Measurements from ENCODE around the gene CCNK.

The CCNK gene

DNA sequence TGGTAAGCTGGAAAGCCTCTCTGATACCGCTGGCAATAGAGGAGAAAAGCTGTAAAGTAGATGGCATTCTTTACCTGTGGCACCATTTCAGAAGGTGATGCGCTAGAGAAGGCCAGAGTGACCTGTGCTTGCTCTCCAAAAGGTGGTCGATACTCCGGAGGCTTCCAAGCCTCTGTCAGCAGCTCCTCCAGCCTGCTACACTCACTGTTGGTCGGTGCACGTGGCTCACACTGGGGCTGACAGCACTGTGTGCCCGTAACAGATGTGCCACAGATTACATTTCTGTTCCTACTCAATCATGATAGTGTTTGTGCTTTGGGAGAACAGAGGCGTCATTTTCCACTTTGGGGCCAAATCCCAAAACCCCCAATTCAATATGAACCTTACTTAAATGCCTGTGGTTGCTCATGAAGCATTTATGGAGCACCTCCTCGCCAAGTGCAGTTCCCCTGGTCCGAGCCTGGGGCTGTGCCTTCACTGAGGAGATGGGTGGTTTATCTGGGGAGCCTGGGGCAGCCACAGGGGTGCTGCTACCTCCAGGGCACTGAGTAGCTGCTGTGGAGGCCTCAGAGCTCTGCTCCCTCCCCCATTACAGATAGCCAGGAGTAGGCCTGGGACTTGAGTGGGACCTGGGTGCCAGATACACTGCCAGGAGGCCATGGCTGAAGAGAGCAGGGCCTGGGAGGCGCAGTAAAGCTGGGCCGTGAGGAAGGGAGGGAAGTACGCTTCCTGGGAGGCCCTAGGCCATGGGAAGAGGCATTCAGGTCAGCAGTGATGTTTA, 26.8 kb downstream of the CCNK start:
- Mint-ChIP-seq H3K4me3 (no peak overlapping the region), H3K9me3 (no peaks in the 10 kb centered on the region), H3K27ac (no peak overlapping the region), H3K27me3 (ENCODE audit: low read depth) (no peaks in the 10 kb centered on the region), H3K4me1 (ENCODE audit: low read depth) (no peaks in the 10 kb centered on the region), H3K36me3 (ENCODE audit: low read depth) (peaks cover 52% of the 10 kb centered on the region)
- DNase-seq (ENCODE audit: low spot score): no peak

DNA sequence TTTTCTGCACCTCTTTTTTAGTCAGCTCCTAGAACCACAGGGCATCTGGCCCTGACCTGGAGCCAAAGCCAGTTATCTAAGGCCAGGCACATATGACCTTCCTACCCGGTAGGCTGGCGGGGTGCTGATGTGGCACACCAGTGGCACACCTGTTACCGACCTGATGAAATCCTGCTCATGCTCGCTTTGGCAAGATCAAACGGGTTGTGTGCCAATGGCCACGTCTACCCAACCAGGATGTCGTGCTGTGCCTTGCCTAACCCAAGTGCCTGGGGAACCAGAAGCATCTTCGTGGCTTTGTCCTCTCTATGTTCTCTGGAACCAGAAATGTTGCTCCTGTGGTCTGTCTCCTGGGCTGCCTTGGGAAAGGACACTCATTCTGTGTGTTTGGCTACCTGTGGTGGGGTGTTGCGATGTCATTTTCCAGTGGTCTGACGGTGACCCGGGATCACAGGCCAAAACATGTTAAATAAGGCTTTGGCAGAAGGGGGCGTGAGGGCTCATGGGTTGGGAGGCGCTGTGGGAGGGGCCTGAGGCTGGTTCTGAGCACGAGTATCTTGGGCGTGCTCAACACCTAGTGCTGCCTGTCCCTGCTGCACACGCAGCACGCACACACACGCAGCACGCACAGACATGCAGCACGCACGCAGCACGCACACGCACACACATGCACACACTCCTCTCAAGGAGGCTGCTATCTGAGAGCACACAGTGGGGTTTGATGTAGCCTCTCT, 27.9 kb downstream of the CCNK start:
- Mint-ChIP-seq H3K27me3 (ENCODE audit: low read depth) (no peaks in the 10 kb centered on the region), H3K27ac (no peak overlapping the region), H3K4me1 (ENCODE audit: low read depth) (no peaks in the 10 kb centered on the region), H3K4me3 (no peak overlapping the region), H3K36me3 (ENCODE audit: low read depth) (peaks cover 44% of the 10 kb centered on the region), H3K9me3 (no peaks in the 10 kb centered on the region)
- DNase-seq (ENCODE audit: low spot score): no peak

DNA sequence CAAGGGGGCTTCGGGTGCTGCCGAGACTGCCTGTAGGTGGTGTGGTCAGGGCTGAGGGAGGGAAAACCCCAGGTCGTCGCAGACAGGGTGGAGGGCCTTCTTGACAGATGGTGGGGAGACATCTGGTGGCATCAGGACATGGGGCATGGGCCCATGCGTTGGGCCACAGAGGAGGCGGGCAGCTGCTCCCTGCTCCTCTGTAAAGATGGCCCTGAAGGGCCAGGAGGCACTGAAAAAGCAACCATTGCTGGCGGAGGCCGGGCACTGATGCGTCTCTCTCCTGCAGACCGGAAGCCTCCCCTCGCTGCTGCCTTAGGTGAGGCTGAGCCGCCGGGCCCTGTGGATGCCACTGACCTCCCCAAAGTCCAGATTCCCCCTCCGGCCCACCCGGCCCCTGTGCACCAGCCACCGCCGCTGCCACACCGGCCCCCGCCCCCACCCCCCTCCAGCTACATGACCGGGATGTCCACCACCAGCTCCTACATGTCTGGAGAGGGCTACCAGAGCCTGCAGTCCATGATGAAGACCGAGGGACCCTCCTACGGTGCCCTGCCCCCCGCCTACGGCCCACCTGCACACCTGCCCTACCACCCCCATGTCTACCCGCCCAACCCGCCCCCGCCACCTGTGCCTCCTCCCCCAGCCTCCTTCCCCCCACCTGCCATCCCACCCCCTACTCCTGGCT, 28.8 kb downstream of the CCNK start:
- peaks cover 37% of the 10 kb centered on the region for H3K36me3 Mint-ChIP-seq (ENCODE audit: low read depth)
- H3K27ac Mint-ChIP-seq: no peak overlapping the region
- no peaks in the 10 kb centered on the region for H3K9me3 Mint-ChIP-seq
- no peaks in the 10 kb centered on the region for H3K4me1 Mint-ChIP-seq (ENCODE audit: low read depth)
- no peak overlapping the region for H3K4me3 Mint-ChIP-seq
- H3K27me3 Mint-ChIP-seq (ENCODE audit: low read depth): no peaks in the 10 kb centered on the region
- no peak for DNase-seq (ENCODE audit: low spot score)

DNA sequence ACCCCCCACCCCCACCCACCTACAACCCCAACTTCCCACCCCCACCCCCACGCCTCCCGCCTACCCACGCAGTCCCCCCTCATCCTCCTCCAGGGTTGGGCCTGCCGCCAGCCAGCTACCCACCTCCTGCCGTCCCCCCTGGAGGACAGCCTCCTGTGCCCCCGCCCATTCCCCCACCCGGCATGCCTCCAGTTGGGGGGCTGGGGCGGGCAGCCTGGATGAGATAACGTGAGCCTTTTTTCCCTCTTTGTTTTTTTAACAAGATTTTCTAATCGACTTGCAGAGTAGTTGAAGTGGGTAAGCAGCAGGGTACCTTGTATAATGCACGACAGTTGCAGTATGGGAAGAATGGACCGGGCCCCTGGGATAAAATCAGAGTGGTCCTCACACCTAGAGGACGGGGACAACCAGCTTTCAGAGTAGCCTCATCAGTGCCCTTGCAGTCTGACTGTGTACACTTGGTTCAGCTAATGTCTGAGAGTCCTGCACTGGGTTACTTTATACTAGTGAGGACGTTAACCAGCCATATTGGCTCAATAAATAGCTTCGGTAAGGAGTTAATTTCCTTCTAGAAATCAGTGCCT, 29.4 kb downstream of the CCNK start:
- H3K4me3 Mint-ChIP-seq: no peak overlapping the region
- no peaks in the 10 kb centered on the region for H3K9me3 Mint-ChIP-seq
- H3K27ac Mint-ChIP-seq: no peak overlapping the region
- H3K36me3 Mint-ChIP-seq (ENCODE audit: low read depth): peaks cover 34% of the 10 kb centered on the region
- DNase-seq (ENCODE audit: low spot score): no peak
- H3K27me3 Mint-ChIP-seq (ENCODE audit: low read depth): no peaks in the 10 kb centered on the region
- no peaks in the 10 kb centered on the region for H3K4me1 Mint-ChIP-seq (ENCODE audit: low read depth)

DNA sequence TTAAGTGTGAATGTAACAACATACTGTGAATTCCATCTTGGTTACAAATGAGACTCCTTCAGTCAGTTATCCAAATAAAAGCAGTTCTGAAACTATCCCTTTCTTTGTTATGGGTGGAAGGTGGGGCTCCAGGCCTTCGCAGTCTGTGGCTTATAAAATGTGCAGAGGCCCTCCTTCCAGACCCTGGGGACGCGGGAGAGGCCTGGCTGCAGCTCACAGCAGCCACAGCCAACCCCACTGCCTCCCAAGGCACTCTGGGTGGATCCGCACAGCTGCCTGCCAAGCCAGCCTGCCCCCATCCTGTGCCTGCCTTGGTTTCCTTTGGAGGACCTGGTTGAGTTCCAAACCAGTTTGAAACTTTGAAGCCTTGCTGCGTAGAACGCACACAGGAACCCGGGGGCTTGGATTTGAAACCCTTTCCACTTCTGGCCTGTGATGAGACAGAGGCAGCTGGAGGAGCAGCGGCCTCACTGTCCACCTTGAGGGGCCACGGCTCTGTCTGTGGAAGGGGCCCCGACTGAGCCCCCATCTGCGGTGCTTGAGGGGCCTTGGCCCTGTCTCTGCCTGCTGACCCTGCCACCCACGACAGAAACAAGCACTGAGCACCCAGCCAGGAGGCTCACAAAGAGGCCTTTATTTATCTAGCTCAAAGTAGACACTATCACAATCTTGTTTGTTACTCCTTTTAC, 30.4 kb downstream of the CCNK start:
- Mint-ChIP-seq H3K36me3 (ENCODE audit: low read depth) (peaks cover 25% of the 10 kb centered on the region), H3K4me3 (no peak overlapping the region), H3K9me3 (no peaks in the 10 kb centered on the region), H3K27me3 (ENCODE audit: low read depth) (no peaks in the 10 kb centered on the region), H3K27ac (no peak overlapping the region), H3K4me1 (ENCODE audit: low read depth) (no peaks in the 10 kb centered on the region)
- no peak for DNase-seq (ENCODE audit: low spot score)

DNA sequence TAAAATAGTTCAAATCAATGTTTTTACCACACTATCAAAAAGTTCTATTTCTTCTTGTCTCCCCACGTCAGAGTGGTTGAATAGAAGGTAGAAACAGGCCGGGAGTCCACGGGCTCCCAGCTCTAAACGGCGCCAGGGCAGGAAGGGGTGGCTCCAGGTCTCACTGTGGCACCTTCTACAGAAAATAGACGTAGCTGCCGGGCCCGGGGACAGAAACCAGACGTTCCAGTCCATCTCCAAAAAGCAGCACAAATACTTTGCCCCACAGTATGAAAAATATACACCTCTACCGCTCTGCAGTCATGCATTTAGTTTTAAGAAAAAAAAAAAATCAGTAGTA, 30.9 kb downstream of the CCNK start:
- Mint-ChIP-seq H3K36me3 (ENCODE audit: low read depth) (peaks cover 20% of the 10 kb centered on the region), H3K27ac (no peak overlapping the region), H3K27me3 (ENCODE audit: low read depth) (no peaks in the 10 kb centered on the region), H3K4me3 (no peak overlapping the region), H3K9me3 (no peaks in the 10 kb centered on the region), H3K4me1 (ENCODE audit: low read depth) (no peaks in the 10 kb centered on the region)
- no peak for DNase-seq (ENCODE audit: low spot score)

DNA sequence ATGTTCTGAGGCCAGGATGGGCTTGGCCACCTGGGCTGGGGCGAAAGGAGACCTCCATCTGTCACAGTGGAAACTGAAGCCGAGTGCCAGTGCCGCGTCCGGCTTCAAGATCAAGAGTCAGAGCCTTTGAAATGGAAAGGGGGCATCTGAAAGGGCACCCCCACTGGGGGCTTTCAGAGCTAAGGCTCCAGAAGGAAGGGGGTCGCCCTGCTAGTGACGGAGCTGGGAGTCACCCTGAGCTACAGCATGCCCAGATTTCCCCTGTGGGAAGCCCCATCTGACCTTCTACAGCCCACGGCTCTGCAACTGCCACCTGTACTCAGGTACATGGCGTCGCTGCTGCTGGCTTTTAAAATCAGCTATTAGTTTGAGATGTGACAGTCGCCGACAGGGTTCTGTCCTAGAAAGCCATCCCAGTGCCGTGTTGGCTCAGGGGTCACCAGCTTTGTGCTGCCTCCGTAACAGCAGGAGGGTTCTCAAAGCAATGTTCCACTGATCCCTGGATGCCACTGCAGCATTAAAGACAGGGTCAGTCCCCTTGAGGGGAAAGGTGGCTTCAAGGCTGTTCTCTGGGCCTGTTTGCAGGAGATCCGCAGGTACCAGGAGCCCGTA, 31.5 kb downstream of the CCNK start:
- peaks cover 14% of the 10 kb centered on the region for H3K36me3 Mint-ChIP-seq (ENCODE audit: low read depth)
- H3K4me1 Mint-ChIP-seq (ENCODE audit: low read depth): no peaks in the 10 kb centered on the region

DNA sequence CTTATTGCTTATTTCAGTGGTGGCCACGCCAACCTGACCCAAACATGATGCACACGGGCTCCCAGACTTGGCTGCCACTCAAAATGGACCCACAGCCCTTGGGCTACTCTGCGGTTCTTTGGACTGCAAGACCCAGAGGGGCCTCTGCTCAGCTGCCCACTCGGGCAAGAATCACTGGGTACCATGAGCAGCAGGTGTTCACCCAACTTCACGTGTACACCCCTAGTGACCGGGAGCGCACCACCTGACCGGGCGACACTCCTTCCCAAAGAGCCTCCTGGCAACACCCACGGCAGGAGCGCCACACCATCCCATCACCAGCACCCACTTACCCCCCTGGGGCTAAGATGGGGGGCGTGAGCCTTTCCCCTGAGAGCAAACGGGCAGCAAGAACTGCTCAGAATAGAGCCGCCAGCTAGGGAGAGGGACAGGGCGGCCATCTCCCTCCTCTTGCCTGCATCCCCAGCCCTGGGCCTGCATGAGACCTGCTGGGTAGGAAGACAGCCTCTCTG, 32.0 kb downstream of the CCNK start:
- Mint-ChIP-seq H3K27me3 (ENCODE audit: low read depth) (no peaks in the 10 kb centered on the region), H3K4me3 (no peak overlapping the region), H3K27ac (no peak overlapping the region), H3K4me1 (ENCODE audit: low read depth) (no peaks in the 10 kb centered on the region), H3K36me3 (ENCODE audit: low read depth) (peaks cover 14% of the 10 kb centered on the region), H3K9me3 (no peaks in the 10 kb centered on the region)
- no peak for DNase-seq (ENCODE audit: low spot score)

More for the DNA sequence above, 31.5 kb downstream of the CCNK start:
- H3K27ac Mint-ChIP-seq: no peak overlapping the region
- DNase-seq (ENCODE audit: low spot score): no peak
- H3K4me3 Mint-ChIP-seq: no peak overlapping the region
- no peaks in the 10 kb centered on the region for H3K27me3 Mint-ChIP-seq (ENCODE audit: low read depth)
- no peaks in the 10 kb centered on the region for H3K9me3 Mint-ChIP-seq

DNA sequence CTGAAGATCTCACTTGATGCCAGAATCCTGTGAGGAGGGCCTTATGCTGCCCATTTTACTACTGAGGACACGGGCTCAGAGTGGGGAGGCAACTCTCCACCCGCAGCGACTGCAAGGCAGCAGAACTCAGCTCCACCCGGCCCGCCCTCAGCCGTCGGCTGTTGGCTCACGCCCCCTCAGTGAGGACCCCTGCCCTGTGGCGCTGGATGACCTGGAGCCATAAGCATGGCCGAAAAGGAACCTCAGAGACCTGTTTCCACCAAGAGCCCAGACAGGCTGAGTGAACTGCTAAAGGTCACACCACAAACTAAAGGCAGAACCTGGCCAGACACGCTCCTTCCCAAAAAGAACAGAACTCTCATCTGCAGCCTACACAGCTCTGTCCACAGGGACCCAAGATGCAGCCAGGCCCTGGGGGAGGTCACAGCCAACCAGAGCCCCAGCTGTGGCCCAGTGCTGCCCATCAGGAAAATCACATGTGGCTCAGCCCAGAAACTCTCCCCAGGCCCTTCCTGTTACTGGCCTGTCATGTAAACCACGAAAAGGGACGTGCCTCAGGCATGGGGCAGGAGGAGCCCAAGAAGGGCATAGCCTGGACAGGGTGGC, 32.8 kb downstream of the CCNK start:
- Mint-ChIP-seq H3K27ac (no peak overlapping the region), H3K9me3 (no peaks in the 10 kb centered on the region), H3K4me1 (ENCODE audit: low read depth) (no peaks in the 10 kb centered on the region), H3K27me3 (ENCODE audit: low read depth) (no peaks in the 10 kb centered on the region), H3K4me3 (no peak overlapping the region), H3K36me3 (ENCODE audit: low read depth) (peaks cover 8% of the 10 kb centered on the region)
- DNase-seq (ENCODE audit: low spot score): no peak

DNA sequence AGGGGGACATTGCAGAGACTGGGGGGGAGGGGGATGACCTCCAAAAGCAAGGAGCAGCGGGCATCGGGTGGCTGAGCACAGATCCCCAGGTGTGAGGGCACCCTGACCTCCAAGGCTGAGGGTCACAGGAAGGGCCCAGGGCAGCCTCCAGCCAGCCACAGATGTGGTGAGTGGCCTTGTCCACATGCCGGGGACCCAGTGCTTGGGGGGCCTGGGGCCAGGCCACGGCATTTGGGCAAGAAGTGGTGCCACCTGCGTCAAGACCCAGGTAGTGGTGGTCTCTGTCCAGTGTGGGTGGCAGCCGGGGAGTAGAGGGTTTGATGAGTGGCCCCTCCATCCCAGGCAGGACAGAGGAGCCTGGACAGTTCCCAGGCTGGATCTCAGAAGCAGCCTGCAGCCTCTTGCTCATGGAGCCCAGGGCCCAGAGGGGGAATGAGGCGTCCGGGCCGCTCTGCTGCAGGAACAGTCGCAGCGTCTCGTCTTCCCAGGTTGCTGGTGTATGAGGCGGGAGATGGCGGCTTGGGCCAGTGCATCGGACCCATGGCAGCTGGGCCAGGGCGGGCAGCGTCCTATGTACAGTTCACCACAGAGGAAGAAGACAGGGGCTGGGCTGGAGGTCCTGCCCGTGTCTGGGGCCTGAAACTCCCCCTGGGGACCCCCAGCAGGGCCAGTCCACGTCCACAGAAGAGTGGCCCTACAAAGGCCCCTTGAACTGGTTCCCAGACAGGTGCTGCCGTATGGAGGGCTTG, 33.5 kb downstream of the CCNK start:
- Mint-ChIP-seq H3K36me3 (ENCODE audit: low read depth) (peaks cover 3% of the 10 kb centered on the region), H3K27ac (no peak overlapping the region), H3K27me3 (ENCODE audit: low read depth) (no peaks in the 10 kb centered on the region), H3K4me1 (ENCODE audit: low read depth) (no peaks in the 10 kb centered on the region), H3K9me3 (no peaks in the 10 kb centered on the region), H3K4me3 (no peak overlapping the region)
- DNase-seq (ENCODE audit: low spot score): no peak

DNA sequence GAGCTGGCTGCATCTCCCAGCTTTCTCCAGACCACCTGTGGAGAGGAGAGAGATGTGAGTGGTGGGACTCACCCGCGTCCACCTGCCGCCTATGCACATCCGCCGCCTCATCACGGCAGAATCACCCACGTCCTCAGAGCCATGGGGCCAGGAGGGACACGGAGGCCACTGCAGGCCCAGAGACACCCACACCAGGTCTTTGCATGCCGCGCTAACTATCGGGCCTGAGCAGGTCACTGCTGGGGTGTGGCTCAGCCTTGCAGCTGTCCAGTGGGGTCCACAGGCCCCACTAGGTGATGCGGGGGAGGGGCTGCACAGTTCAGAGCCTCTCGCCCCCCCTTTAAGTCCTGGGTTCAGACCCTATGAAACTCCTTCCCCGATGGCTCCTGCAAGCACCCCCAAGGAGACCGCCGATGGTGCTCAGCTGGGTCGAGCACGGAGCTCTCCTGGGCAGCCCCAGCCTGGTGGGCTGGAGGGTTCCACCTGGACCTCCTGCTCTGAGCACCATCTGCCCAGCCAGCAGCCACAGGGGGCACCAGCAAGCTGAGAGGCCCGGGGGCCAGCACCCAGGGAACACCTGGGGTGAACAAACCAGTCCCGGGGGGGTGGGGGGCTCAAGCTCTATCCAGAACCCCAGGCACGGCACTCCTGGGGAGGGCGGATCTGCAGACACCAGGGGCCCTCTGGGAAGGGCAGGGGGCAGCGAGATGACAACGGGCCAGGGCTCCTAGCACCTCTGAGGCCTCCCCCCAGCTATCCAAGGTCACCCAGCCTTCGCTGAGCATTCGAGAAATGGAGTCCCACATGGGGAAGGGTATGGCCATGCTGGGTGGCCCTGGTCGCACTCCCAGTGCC, 34.3 kb downstream of the CCNK start:
- H3K4me3 Mint-ChIP-seq: no peak overlapping the region
- H3K27ac Mint-ChIP-seq: no peak overlapping the region
- H3K36me3 Mint-ChIP-seq (ENCODE audit: low read depth): peaks cover 3% of the 10 kb centered on the region
- no peaks in the 10 kb centered on the region for H3K27me3 Mint-ChIP-seq (ENCODE audit: low read depth)
- no peaks in the 10 kb centered on the region for H3K4me1 Mint-ChIP-seq (ENCODE audit: low read depth)
- DNase-seq (ENCODE audit: low spot score): no peak
- no peaks in the 10 kb centered on the region for H3K9me3 Mint-ChIP-seq
